ENCODE measurements around the gene PRAMEF20.

DNA sequence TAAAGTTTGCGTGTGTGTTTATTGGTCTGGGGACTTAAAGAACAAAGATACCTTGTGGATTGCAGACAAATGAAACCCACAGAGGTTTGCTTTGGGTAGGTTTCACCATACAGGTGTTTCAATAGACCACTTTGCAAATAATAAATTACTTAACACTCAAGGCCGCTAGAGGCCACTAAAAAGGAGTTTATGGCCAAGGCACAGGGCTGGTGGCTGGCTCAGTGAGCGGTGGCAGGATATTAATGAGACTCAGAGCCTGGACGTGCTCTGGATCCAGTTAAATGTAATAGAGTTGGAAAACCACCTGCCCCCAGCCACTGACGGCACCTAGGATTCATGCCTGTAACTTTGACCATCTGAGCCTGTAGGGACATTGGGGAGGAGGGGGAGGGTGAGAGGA lies 59.1 kb downstream of the PRAMEF20 start:
- TF ChIP-seq EP300 (IDR thresholded peaks at IDR 0.05): no peak
- peak in 1 of 6 experiments; percentile 18 for TF ChIP-seq CTCF (IDR thresholded peaks at IDR 0.05)
